Stimulated activated CD4-positive, alpha-beta T cell treated with anti-CD3 and anti-CD28 coated beads, Interleukin-4, amount 100 ng/mL, for 4 hours (primary cell): Measurements from ENCODE around the gene ADGRL1.
"Not testable (repeated sequence)": the region's sequence is repeated elsewhere in the genome, so short reads cannot be mapped to it uniquely, and the experiment has no call there.

Source experiments
- DNase-seq, 2 experiments: peaks; one replicate each; pipeline ENCODE4 v3.0.0-alpha.2; 2020

The ADGRL1 gene

GRCh38 chr19:14217886-14218285 is 11.9 kb upstream of the ADGRL1 start:
- DNase-seq, result not testable (repeated sequence)

DNA sequence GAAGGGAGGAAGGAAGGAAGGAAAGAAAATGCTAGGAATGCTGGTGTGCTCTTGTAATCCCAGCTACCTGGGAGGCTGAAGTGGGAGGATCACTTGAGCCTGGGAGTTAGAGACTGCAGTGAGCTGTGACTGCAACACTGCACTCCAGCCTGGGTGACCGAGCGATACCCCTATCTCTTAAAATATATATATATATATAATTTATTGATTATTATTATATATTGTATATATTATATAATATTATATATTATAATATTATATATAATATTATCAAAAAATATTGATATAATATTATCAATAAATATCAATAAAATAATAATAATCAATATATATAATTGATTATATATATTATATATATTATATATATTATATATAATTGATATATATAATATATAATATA is 8.6 kb upstream of the ADGRL1 start:
- no peak for DNase-seq

DNA sequence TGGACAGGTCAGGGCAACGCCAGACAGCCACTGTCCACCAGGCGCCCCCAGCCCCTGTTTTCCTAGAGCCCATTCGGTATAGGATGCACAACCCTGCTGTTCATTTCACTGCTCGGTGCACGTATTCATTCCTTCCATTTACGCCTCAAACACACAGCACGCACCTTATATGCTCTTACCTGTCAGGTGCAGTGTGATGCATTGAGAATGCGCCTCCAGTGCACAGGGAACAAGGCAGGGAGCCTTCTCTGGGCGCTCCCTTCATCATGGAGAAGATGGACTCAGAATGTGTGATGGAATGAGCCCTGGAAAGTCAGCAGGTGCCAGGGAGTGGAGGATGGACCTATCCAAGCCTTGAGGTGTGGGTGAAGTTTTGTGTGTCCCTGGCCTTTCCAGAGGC is 4.2 kb upstream of the ADGRL1 start:
- not testable (repeated sequence) for DNase-seq

- not testable (repeated sequence) for DNase-seq
Observed at GRCh38 chr19:14209401-14209800, 3.4 kb upstream of the ADGRL1 start.

GRCh38 chr19:14208496-14208895 is 2.5 kb upstream of the ADGRL1 start:
- not testable (repeated sequence) for DNase-seq

GRCh38 chr19:14207796-14208195 is 1.8 kb upstream of the ADGRL1 start:
- DNase-seq, result not testable (repeated sequence)

GRCh38 chr19:14206737-14207726 is 1.1 kb upstream of the ADGRL1 start:
- DNase-seq, result peak; percentile 75 to 79

- peak; percentile 24 to 27 for DNase-seq
Observed at GRCh38 chr19:14206308-14206707, 339 bp upstream of the ADGRL1 start.

- DNase-seq, result not testable (repeated sequence)
Observed at GRCh38 chr19:14204676-14205451, 1.1 kb downstream of the ADGRL1 start.

- DNase-seq, result not testable (repeated sequence)
Observed at GRCh38 chr19:14204219-14204618, 1.8 kb downstream of the ADGRL1 start.

DNA sequence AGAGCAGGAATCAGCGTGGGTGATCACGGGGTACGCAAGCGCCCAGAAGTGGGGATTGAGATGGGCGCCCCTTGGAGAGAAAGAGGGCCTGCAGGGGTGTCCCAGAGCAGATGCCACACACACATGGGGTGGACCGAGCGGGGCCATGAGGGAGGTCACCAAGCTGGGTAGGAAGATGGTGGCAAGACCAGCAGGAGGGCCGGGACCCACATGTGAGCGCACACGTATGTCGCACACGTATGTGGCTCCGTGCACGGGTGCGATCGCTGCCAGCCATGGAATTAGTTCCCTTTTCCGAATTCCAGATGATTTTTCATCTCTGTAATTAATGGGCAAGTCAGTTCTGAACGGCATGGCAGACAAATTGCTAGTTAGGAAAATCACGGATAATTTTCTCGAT is 2.2 kb downstream of the ADGRL1 start:
- not testable (repeated sequence) for DNase-seq

DNA sequence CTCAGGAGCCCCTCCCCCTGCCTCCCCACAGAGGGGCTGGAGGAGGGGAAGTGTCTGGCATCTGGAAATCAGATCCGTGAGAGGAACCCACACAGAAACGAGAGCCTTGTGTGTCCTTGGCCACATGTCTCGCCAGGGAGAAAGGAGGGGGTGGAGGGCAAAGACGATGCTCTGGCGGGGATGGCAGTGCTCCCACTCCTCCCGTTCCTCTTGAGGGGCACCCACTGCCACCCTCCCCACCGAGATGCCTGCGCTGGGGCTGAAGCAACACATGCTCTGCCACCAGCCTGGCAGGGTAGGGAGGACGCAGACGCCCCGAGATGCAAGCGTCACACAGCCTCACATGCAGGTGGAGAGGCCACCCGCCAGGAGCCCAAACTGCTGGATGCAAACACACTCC is 2.8 kb downstream of the ADGRL1 start:
- no peak for DNase-seq

DNA sequence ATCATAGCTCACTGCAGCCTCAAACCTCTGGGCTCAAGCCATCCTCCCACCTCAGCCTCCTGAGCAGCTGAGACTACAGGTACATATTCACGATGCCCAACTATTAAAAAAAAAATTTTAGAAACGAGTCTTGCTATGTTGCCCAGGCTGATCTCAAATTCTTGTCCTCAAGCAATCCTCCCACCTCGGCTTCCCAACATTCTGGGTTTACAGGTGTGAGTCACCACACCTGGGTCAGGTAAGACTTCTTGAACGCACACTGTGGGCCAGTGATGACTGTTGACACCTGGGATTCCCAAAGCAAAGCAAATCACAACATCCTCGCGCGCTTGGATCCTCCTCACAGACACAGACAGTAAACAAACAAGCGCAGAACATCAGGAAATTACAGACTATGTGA is 4.5 kb downstream of the ADGRL1 start:
- not testable (repeated sequence) for DNase-seq

DNA sequence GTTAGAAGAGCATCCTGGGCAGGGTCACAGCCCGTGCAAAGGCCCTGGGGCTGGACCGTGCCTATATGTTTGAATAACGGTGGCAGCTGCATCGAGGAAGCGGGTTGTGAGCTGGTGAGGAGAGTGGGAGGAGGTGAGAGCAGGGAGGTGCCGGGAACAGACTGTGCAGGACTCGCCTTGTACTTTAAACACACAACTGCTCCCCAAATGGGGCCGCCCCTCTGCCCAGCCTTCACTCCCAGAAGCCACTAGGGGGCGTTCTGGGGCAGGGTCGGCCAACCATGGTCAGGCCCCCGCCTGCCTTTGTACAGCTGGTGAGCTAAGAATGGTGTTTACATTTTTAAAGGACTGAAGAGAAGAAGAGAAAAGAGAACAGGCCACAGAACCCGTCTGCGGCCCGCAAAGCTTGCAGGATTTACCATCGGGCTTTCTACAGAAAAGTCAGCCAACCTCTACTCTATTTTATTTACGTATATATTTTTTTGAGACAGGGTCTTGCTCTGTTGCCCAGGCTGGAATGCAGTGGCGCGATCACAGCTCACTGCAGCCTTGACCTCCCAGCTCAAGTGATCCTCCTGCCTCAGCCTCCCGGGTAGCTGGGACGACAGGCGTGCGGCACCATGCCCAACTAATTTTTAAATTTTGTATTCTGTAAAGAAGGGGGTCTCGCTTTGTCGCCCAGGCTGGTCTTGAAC is 5.7 kb downstream of the ADGRL1 start:
- DNase-seq, result peak; percentile 46 to 50

- no peak for DNase-seq
Observed at GRCh38 chr19:14198384-14199376, 7.3 kb downstream of the ADGRL1 start.

- DNase-seq, result no peak
Observed at GRCh38 chr19:14197882-14198281, 8.1 kb downstream of the ADGRL1 start.

GRCh38 chr19:14197288-14197687 is 8.7 kb downstream of the ADGRL1 start:
- DNase-seq, result not testable (repeated sequence)

GRCh38 chr19:14196105-14196504 is 9.9 kb downstream of the ADGRL1 start:
- DNase-seq, result peak; percentile 69 to 77

GRCh38 chr19:14195216-14195615 is 10.8 kb downstream of the ADGRL1 start:
- not testable (repeated sequence) for DNase-seq

- DNase-seq, result no peak
Observed at GRCh38 chr19:14189415-14189814, 16.6 kb downstream of the ADGRL1 start.

DNA sequence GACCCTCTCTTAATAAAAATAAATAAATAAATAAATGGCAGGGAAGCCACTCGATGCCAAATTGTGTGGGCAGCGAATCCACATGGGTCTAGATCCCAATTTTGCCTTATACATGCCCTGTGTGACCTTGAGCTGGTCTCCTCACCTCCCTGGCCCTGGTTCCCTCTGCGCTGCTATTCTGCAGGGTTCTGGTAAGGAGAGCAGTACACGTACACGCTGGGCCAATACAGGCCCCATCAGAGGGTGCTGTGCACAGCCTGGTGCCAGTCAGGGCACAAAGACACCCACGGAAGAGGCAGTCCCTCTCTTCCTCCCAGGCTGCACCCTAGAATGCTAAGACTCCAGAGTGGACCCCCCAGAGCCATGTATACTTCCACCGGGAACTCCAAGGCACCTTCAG is 17.9 kb downstream of the ADGRL1 start:
- DNase-seq, result not testable (repeated sequence)

- DNase-seq, result no peak
Observed at GRCh38 chr19:14187561-14187960, 18.4 kb downstream of the ADGRL1 start.
